ENCODE measurements around the gene INSIG1. TPM values are rescaled to one million over a fixed set of nuclear protein-coding genes. Genes with fewer than 3 reads are reported as not detected.

The INSIG1 gene
- total RNA-seq, 1 experiment from 2014 or later: 91.7 TPM

GRCh38 chr7:155261031-155261985, 36.4 kb upstream of the INSIG1 start:
- DNase-seq: no peak
- no peak overlapping the region for H3K4me3 ChIP-seq (ENCODE audit: insufficient read depth, low read depth, low read length)
- H3K27me3 ChIP-seq (ENCODE audit: control insufficient read depth, insufficient read depth, low read length): no peaks in the 10 kb centered on the region
- H3K36me3 ChIP-seq (replicated peaks; ENCODE audit: control insufficient read depth, insufficient read depth, low read length): no peaks in the 10 kb centered on the region

- Histone ChIP-seq H3K36me3 (replicated peaks; ENCODE audit: control insufficient read depth, insufficient read depth, low read length) (no peaks in the 10 kb centered on the region), H3K4me3 (ENCODE audit: insufficient read depth, low read depth, low read length) (no peak overlapping the region), H3K27me3 (ENCODE audit: control insufficient read depth, insufficient read depth, low read length) (no peaks in the 10 kb centered on the region)
- no peak for DNase-seq
Measured at GRCh38 chr7:155262031-155262430, 35.6 kb upstream of the INSIG1 start.

DNA sequence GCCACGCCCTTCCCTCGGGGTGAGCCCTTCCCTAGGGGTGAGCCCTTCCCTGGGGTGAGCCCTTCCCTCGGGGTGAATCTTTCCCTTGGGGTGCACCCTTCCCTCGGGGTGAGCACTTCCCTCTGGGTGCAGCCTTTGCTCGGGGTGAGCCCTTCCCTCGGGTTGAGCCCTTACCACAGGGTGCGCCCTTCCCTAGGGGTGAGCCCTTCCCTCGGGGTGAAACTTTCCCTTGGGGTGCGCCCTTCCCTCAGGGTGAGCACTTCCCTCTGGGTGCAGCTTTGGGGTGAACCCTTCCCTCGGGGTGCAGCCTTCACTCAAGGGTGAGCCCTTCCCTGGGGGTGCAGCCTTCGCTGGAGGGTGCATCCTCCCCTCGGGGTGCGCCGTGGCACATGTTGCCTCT, 34.6 kb upstream of the INSIG1 start:
- H3K4me3 ChIP-seq (ENCODE audit: insufficient read depth, low read depth, low read length): no peak overlapping the region
- no peaks in the 10 kb centered on the region for H3K36me3 ChIP-seq (replicated peaks; ENCODE audit: control insufficient read depth, insufficient read depth, low read length)
- DNase-seq: no peak
- no peaks in the 10 kb centered on the region for H3K27me3 ChIP-seq (ENCODE audit: control insufficient read depth, insufficient read depth, low read length)

DNA sequence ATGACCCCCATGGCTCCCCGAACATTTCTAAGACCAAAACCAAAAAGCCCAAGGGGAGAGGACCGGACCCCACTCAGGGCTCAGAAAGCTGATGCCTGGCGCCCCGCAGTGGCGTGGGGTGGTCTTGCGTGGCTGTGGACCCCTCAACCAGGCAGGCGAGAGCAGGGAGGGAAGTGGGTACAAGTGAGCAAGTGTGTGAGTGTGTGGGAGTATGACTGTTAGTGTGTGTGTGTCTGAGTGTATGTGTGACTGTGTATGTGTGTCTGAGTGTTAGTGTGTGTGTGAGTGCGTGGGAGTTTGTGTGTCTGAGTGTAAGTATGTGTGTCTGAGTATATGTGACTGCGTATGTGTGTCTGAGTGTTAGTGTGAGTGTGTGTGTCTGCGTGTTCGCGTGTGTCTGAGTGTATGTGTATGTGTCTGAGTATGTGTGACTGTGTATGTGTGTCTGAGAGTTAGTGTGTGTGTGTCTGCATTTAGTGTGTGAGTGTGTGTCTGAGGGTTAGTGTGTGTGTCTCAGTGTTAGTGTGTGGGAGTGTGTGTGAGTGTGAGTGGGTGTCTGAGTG, 34.0 kb upstream of the INSIG1 start:
- no peak overlapping the region for H3K4me3 ChIP-seq (ENCODE audit: insufficient read depth, low read depth, low read length)
- DNase-seq: peak; percentile 63
- no peaks in the 10 kb centered on the region for H3K36me3 ChIP-seq (replicated peaks; ENCODE audit: control insufficient read depth, insufficient read depth, low read length)
- H3K27me3 ChIP-seq (ENCODE audit: control insufficient read depth, insufficient read depth, low read length): no peaks in the 10 kb centered on the region

GRCh38 chr7:155265144-155265543, 32.5 kb upstream of the INSIG1 start:
- no peaks in the 10 kb centered on the region for H3K36me3 ChIP-seq (replicated peaks; ENCODE audit: control insufficient read depth, insufficient read depth, low read length)
- no peak overlapping the region for H3K4me3 ChIP-seq (ENCODE audit: insufficient read depth, low read depth, low read length)
- no peaks in the 10 kb centered on the region for H3K27me3 ChIP-seq (ENCODE audit: control insufficient read depth, insufficient read depth, low read length)
- DNase-seq: no peak

DNA sequence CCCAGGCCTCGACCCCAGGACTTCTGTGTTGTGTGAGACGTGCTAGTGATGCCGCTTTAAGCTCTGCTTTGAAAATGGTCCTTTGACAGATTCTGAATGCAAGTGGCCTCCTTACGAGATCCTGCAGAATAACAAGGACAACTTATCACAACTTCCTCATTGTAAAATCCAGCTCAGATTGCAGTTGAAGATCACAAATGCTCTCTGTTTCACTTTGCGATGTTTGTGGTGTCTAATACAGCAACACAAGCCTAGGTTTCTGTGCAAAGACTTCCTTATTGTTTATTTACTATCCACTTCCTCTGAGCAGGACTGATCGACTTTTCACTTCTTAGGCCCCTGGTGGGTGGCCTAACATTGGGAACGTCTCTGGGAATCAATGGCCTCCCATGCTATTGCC, 31.7 kb upstream of the INSIG1 start:
- no peak overlapping the region for H3K4me3 ChIP-seq (ENCODE audit: insufficient read depth, low read depth, low read length)
- DNase-seq: no peak
- no peaks in the 10 kb centered on the region for H3K27me3 ChIP-seq (ENCODE audit: control insufficient read depth, insufficient read depth, low read length)
- H3K36me3 ChIP-seq (replicated peaks; ENCODE audit: control insufficient read depth, insufficient read depth, low read length): no peaks in the 10 kb centered on the region

DNA sequence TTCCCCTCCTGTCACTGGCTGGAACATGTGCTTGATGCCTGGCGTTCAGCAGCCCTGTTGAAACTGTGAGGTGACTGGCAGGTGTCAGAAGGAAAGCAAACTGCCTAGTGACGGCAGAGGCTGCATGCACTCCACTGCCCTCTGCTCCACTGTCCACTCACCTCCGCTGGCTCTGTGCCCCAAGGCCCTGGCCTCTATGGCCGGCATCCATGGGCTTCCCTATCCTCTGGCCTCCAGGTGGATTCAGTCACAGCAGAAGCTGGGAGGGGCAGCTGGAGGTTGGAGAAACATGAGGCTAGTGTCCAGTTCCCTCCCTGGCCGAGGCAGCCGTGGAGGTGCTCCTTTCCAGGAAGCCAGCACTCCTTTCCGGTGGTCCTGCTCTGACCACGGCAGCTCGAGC, 31.2 kb upstream of the INSIG1 start:
- H3K36me3 ChIP-seq (replicated peaks; ENCODE audit: control insufficient read depth, insufficient read depth, low read length): no peaks in the 10 kb centered on the region
- no peak overlapping the region for H3K4me3 ChIP-seq (ENCODE audit: insufficient read depth, low read depth, low read length)
- no peaks in the 10 kb centered on the region for H3K27me3 ChIP-seq (ENCODE audit: control insufficient read depth, insufficient read depth, low read length)
- no peak for DNase-seq

DNA sequence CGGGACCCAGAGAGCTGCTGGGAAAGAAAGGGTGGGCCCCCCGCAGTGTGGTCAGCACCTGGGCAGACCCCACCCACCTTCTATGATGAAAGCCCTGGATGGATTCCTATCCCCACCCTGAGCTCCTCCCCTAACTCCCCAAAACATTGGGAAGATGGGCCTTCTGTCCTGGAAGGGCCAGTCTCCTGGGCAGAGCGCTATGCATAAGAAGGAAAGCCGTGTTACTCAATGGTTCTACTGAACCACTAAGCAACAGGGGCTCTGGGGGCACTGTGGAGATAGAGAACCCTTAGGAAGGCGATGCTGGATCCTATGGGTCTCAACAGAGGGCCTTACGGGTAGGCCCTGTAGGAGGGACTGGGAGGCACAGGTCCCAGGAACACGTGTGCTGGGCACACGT, 30.7 kb upstream of the INSIG1 start:
- Histone ChIP-seq H3K27me3 (ENCODE audit: control insufficient read depth, insufficient read depth, low read length) (no peaks in the 10 kb centered on the region), H3K36me3 (replicated peaks; ENCODE audit: control insufficient read depth, insufficient read depth, low read length) (no peaks in the 10 kb centered on the region), H3K4me3 (ENCODE audit: insufficient read depth, low read depth, low read length) (no peak overlapping the region)
- DNase-seq: peak; percentile 75

DNA sequence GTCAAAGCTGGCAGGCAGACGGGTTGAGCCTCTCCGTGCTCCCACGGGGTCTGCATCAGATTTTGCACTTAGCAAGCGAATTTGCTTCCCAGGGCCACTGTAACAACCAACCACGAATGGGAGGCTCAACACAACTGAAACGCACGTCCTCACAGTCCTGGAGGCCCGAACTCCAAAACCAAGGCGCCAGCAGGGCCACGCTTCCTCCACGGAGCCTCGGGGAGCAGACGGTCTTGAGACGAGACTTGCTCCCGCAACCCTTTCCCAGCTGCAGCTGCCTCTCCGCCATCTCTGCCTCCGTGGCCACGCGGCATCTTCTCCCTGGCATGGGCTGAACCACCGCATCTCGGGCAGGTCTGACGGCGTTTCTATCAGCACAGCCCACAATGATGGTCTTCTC, 30.2 kb upstream of the INSIG1 start:
- no peaks in the 10 kb centered on the region for H3K27me3 ChIP-seq (ENCODE audit: control insufficient read depth, insufficient read depth, low read length)
- DNase-seq: no peak
- no peaks in the 10 kb centered on the region for H3K36me3 ChIP-seq (replicated peaks; ENCODE audit: control insufficient read depth, insufficient read depth, low read length)
- H3K4me3 ChIP-seq (ENCODE audit: insufficient read depth, low read depth, low read length): no peak overlapping the region

DNA sequence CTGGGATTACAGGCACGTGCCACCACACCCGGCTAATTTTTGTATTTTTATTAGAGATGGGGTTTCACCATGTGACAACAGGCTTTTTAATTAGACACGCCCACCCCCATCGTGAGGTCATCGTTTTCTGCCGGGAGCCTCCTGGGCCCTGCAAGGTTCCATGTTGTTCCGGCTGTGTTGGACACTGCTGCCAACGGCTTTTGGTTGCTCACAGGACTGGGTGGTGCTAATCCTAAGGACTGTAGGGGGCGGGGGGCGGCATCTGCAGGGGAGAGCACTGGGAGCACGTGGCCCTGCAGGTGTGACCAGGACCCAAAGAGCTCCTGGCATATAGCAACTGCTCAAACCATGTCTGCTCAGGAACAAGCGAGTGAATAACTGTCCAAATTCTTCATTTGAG, 29.5 kb upstream of the INSIG1 start:
- Histone ChIP-seq H3K27me3 (ENCODE audit: control insufficient read depth, insufficient read depth, low read length) (no peaks in the 10 kb centered on the region), H3K4me3 (ENCODE audit: insufficient read depth, low read depth, low read length) (no peak overlapping the region)

GRCh38 chr7:155268921-155269650, 28.6 kb upstream of the INSIG1 start:
- DNase-seq: no peak
- H3K36me3 ChIP-seq (replicated peaks; ENCODE audit: control insufficient read depth, insufficient read depth, low read length): no peaks in the 10 kb centered on the region
- H3K27me3 ChIP-seq (ENCODE audit: control insufficient read depth, insufficient read depth, low read length): no peaks in the 10 kb centered on the region
- no peak overlapping the region for H3K4me3 ChIP-seq (ENCODE audit: insufficient read depth, low read depth, low read length)

More for the DNA sequence above, 29.5 kb upstream of the INSIG1 start:
- DNase-seq: no peak
- H3K36me3 ChIP-seq (replicated peaks; ENCODE audit: control insufficient read depth, insufficient read depth, low read length): no peaks in the 10 kb centered on the region

- no peak for DNase-seq
- no peaks in the 10 kb centered on the region for H3K27me3 ChIP-seq (ENCODE audit: control insufficient read depth, insufficient read depth, low read length)
- no peaks in the 10 kb centered on the region for H3K36me3 ChIP-seq (replicated peaks; ENCODE audit: control insufficient read depth, insufficient read depth, low read length)
- no peak overlapping the region for H3K4me3 ChIP-seq (ENCODE audit: insufficient read depth, low read depth, low read length)
Measured at GRCh38 chr7:155269766-155270585, 27.7 kb upstream of the INSIG1 start.

- no peaks in the 10 kb centered on the region for H3K27me3 ChIP-seq (ENCODE audit: control insufficient read depth, insufficient read depth, low read length)
Measured at GRCh38 chr7:155270861-155271260, 26.8 kb upstream of the INSIG1 start.

GRCh38 chr7:155274633-155275355, 22.9 kb upstream of the INSIG1 start:
- no peaks in the 10 kb centered on the region for H3K27me3 ChIP-seq (ENCODE audit: control insufficient read depth, insufficient read depth, low read length)
- no peak for DNase-seq
- no peak overlapping the region for H3K4me3 ChIP-seq (ENCODE audit: insufficient read depth, low read depth, low read length)
- no peaks in the 10 kb centered on the region for H3K36me3 ChIP-seq (replicated peaks; ENCODE audit: control insufficient read depth, insufficient read depth, low read length)

More at GRCh38 chr7:155270861-155271260, 26.8 kb upstream of the INSIG1 start:
- no peaks in the 10 kb centered on the region for H3K36me3 ChIP-seq (replicated peaks; ENCODE audit: control insufficient read depth, insufficient read depth, low read length)
- H3K4me3 ChIP-seq (ENCODE audit: insufficient read depth, low read depth, low read length): no peak overlapping the region
- DNase-seq: no peak
